OCI-M2 (cell line): ENCODE data around the gene CLUH.

Experiments
- DNase-seq: peaks from one replicate; lab custom pipeline; 2025; ENCODE audit not compliant: unreplicated experiment; lab: John Stamatoyannopoulos, UW

Gene CLUH

GRCh38 chr17:2718150-2718938, 6.8 kb upstream of the CLUH start:
- no peak for DNase-seq

DNA sequence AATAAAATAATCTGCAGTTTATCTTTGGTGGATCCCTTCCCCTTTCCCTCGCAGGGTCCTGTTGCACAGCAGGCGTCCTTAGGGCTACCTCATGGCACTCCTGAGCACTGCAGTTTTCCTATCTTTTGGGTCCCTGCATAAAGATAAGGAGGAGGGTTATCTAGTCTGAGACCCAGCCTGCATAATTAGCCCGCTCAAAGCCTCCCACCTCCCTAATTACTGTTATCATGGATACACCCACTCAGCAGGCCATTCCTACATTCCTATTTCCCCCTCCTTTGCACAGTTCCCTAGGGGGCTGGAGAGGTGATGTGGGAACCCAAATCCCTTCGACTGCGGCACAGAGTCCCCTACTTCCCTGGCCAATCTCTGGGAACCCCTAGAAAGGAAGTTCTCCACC, 5.1 kb upstream of the CLUH start:
- no peak for DNase-seq

GRCh38 chr17:2713881-2714280, 2.3 kb upstream of the CLUH start:
- no peak for DNase-seq

DNA sequence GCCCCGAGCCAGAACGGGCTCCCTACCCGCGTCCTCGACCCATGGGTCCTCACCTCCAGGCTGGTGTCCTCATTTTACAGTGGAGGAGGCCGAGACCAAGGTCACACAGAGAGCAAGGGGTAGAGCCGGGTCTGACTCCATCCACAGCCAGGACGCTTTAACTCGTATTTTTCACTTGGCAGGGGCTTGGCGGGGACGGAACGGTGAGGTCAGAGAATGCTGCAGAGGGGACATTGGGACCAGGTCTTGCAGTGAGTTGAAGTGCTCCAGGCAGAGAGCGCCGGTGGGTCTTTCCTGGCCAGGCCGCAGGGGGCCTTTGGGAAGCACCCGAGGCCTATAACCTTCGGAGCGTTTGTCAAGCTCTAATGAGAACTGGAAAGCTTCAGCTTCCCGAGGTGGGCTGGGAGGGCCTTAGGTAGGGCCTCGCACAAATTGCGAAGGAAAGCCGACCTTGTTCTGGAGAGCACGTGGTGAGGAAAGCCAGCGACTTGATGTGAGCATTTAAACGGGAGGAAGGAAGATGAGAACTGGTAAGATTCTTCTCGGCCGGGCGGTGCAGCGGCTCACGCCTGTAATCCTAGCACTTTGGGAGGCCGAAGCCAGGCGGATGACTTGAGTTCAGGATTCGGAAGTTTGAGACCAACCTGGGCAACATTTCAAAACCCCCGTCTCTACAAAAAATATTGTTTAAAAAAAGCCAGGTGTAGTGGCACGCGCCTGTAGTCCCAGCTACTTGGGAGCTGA, 908 bp upstream of the CLUH start:
- no peak for DNase-seq

GRCh38 chr17:2710803-2711607, 559 bp downstream of the CLUH start:
- DNase-seq = no peak

DNA sequence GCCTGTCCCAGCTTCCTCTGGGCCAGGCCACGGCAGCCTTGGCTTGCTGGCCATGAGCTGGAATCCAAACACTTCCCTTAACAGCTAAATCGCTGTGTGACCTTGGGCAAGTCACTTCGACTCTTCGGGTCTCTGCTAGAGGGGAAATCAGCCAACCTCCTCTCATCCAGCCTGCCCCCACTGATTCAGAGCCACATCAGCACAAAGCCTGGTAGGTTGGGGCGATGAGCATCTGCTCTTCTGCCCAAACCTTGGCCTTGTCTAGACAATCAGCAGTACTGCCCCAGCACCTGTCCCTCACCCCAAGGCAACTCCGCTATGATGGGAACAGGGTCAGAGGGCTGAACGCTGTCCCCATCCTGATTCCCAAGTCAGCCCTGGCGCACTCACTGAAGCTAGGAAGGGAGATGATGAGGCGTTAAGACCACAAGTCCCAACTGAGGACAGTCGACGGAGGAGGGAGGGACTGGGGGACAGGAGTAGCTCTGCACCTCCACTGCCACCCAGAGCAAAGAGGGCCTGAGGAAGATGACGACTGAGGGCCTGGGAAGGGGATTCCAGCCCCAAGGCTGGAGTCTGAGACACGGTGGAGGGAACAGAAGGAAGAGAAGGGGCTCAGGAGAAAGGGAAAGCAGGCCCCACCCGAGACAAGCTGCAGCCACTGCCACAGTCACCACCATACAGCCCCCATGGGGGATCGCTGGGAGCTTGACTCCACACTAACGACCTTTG, 1.3 kb downstream of the CLUH start:
- no peak for DNase-seq

DNA sequence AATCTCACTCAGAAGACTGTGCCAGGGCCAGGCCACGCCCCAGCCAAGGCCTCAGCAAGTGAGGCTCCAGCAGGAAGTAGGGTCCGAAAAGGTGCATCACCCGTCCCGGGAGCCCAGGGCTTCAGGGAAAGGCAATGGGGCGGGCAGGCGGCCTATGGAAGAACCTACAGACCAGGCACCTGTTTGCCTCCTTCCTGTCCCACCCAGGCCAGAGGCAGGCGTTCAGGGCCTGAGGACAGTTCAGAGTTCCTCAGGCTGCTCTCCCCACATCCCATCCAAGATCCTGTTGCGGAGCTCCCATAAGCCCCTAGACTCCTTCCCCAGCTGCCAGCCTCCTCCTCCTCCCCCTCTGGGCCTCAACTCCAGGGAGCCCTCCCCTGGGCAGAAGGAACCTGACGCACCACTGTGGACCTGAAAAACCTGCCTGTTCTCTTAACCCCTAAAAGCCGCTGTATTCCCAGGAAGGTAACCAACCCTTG, 2.3 kb downstream of the CLUH start:
- no peak for DNase-seq

DNA sequence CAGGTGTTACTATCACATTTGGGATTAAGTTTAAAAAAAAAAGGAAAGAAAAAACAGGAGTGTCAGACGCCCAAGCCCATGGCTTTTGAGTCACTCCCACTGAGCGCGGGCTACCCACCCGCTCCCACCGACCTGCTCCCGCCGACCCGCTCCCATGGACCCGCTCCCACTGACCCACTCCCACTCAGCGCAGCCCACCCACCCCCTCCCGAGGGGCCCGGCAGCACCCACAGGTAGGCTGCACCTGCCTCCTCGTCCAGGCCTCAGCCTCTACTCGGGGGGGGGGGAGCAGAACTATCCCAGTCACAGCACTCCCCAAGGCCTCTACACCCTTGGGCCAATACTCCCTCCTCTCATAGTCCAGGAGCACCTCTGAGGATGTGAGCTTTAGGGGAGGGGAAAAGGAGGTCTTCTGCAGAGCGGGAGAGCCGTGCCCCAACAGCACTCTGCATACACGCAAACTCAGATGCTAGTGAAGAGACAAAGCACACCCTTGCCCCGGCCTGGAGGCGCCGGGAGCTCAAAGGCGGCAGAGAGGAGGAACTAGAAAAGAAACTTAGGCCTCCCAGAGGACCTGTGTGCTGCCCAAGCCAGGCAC, 2.9 kb downstream of the CLUH start:
- DNase-seq = no peak

- no peak for DNase-seq
Observed at GRCh38 chr17:2707721-2708584, 3.6 kb downstream of the CLUH start.

DNA sequence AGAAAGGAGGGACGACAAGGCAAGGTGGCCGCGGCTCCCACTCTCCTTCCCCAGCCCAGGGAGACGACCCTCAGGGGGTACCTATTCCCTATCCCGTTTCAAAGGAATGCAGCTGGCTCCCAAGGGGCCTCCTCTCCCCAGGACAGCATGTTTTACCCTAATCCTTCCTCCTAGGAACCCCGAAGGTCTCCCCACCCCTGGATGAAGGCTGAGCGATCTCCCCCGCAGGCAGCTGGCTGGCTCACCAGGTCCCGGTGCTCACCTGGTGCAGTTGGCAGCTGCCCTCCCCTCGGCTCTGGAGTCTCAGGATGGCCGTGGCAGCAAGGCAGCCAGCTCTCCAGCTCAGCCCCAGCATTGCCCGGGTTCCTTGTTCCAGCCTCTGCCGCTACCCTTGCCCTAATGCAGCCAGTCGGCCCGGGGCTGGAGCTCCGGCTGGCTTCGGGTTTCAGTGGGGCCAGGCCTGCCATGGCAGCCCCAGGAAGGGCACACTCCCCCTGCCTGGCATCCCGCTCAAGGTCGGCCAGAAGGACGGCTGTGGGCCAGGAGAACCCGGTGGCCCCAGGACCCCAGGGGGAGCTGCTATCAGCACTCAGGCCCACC, 4.6 kb downstream of the CLUH start:
- no peak for DNase-seq

GRCh38 chr17:2705888-2706795, 5.4 kb downstream of the CLUH start:
- DNase-seq = no peak

DNA sequence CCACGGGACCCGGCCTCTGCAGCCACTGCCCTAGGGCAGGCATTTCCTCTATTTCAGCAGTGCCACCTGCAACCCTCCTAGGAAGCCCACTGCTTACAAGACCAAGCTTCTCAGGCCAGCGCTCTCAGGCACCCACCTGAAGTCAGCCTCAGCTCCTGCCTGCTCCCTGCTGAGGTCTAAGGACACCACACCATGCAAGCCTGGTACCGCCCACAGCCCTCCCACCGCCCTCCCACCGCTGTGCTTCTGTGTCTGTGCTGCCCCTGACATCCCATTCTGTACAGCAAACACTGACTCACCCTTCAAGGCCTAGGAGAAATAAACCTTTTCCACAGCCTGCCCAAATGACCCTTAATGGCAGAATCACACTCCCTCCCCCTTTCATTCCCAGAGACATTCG, 6.3 kb downstream of the CLUH start:
- DNase-seq = no peak

- DNase-seq = no peak
Observed at GRCh38 chr17:2704890-2705248, 6.7 kb downstream of the CLUH start.

DNA sequence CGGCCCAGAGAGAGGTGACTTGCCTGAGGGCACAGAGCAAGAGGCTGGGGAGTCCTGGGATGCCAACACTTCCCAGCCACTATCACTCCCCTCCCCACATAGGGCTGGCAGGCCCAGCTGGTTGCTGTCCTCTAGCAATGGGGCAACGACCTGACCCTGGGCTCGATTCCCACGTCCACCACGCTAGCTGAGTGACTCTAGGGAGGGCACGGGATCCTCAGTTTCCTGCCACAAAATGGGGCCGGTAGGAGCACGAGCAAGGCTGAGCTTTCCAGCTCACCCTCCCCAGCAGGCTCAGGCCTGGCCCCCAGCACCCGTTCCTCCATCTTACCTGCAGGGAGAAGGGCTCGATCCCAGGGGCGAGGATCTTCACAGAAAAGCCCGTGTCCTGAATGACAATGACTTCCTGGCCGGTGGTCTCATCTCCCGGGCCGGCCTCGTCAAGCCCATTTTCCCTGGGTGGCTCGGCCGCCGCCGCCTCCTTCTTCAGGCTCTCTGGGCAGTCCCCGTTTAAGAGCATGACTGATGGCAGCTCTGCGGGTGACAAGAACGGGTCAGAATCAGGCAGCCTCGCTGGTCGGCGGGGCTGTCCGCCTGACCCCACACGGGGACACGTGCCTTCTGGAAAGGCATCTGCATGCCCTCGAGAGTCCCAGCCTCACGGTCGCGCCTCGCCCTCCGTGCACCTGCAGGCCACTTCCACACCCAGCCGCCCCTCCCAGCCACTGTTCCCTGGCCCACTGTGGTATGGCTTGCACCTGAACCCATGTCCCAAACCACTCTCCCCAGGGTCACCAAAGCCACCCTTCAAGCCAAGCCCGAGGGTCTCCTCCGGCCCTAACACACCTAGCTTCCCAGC, 7.3 kb downstream of the CLUH start:
- DNase-seq = no peak

DNA sequence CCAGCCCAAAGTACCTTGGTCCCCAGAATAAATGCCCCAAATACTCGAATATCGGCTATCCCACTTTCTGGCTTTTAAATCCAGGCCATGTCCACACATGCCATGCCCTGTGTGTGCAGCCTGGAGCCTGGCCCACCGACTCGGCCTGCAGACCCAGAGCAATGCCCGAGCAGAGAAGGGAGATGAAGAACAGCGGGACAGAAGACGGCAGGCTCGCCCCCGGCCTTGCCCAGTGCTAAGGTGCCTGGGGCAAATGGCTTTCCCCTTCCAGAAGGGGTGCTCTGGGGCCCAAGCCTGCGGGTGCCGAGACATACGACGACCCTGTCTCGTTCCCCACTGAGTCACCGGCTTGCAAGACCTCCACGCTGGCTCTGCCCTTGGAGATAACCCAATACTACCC, 8.0 kb downstream of the CLUH start:
- no peak for DNase-seq

DNA sequence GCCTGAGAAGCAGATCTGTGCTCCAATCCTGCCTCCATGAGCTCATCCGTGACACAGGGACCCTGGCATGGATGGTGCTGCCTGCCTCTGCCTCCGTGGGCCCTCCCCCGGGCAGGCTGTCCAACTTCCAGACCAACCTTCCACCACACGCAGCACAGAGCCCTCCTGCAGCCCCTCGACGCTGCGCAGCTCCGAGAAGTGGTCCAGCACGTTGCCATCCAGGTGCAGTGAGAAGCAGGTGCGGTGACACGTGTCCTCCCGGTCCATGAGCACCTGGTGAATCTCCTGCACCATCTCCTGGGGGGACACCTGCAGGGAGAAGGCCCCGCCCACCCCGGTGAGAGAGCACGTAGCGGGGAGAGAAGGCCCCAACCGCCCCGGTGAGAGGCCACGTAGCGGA, 8.4 kb downstream of the CLUH start:
- no peak for DNase-seq

- no peak for DNase-seq
Observed at GRCh38 chr17:2701996-2702741, 9.4 kb downstream of the CLUH start.
